Right lobe of liver (tissue), 6 donors: ENCODE measurements around the gene TMEM114. TPM values are rescaled to one million over a fixed set of nuclear protein-coding genes. Genes with fewer than 3 reads are reported as not detected.

Source experiments
- ATAC-seq, 4 donors: fragments of 200-7000 bp; cut with Tn5 transposase; one replicate each; pipeline ENCODE4 v1.9.1; 2020; ENCODE audit warnings: mild to moderate bottlenecking in 4 of 4, moderate library complexity in 4 of 4
- DNase-seq, 3 donors: peaks; one replicate each; pipeline ENCODE4 v3.0.0-alpha.2; 2020
- H3K27ac ChIP-seq, 3 donors: fragments of 200-600 bp; one replicate each; pipeline ENCODE4 v1.8.0; 2022
- H3K27me3 ChIP-seq, 2 donors: fragments of 200-600 bp; one replicate each; pipeline ENCODE4 v1.8.0; 2022
- H3K36me3 ChIP-seq, 4 donors: fragments of 200-600 bp; sonication (generic) in 1 of 4; one replicate each; pipeline versions ENCODE4 v1.5.1 to v1.8.0; 2017 to 2022; ENCODE audit warnings: control low read depth in 1 of 4
- H3K4me1 ChIP-seq, 4 donors: fragments of 200-600 bp; sonication (generic) in 1 of 4; one replicate each; pipeline versions ENCODE4 v1.5.1 to v1.8.0; 2017 to 2022; ENCODE audit warnings: control low read depth in 1 of 4
- H3K4me3 ChIP-seq, 3 donors: fragments of 200-600 bp; one replicate each; pipeline ENCODE4 v1.8.0; 2022
- H3K9me3 ChIP-seq, 4 donors: fragments of 200-600 bp; sonication (generic) in 1 of 4; one replicate each; pipeline versions ENCODE4 v1.5.1 to v1.8.0; 2017 to 2022; ENCODE audit warnings: control low read depth in 1 of 4
- POLR2A ChIP-seq: fragments of 450-650 bp; IDR thresholded peaks from one replicate; pipeline ENCODE4 v1.6.1; 2017; ENCODE audit warnings: antibody characterized with exemption, mild to moderate bottlenecking
- WGBS: methylation state at CpG from one replicate; pipeline ENCODE4 v1.1.6; 2018; ENCODE audit warnings: low coverage, low lambda C conversion rate; ENCODE audit not compliant: insufficient coverage; ENCODE audit errors: missing lambda C conversion rate; 5-methylcytosine and 5-hydroxymethylcytosine counted together
- intact Hi-C, 2 donors: fragments of 100-400 bp; cut with DNase I; formaldehyde crosslinking; loops; one replicate each; pipeline versions ENCODE4 v1.11.2 to v1.14.1; 2022
- total RNA-seq, 6 experiments: library from RNA; depleted of rRNA in 2 of 6; stranded (reverse); fragments of >200 nt in 2 of 6; fragmentation: NEBNext Ultra II Directional in 3 of 6; extraction: Animal tissue kit (Norgen Biotek cat#: 25700) in 3 of 6; gene quantifications; one replicate each; pipeline versions ENCODE4 v1.1.0 to v1.2.4, GENCODE V29; 2016 to 2023
- TF ChIP-seq, protein P1 (sequence below), 4 donors: fragments of 200-600 bp in 3 of 4; fragments of 450-650 bp in 1 of 4; IDR thresholded peaks; one replicate each; pipeline versions ENCODE4 v1.5.1 to v1.8.0; 2016 to 2022; ENCODE audit warnings: antibody characterized with exemption in 4 of 4, mild to moderate bottlenecking in 2 of 4
- donor health status: DM: no; HTN: yes; CAD: no.
- donor health status: DM: no; HTN: no; CAD: no.
- donor health status: DM: no; HTN: no; CAD: no.
- donor health status: DM: no; HTN: yes; CAD: no.
- donor health status: DM: no; HTN: yes; CAD: no.

Gene TMEM114
- total RNA-seq, 6 experiments from 2014 or later: not detected

DNA sequence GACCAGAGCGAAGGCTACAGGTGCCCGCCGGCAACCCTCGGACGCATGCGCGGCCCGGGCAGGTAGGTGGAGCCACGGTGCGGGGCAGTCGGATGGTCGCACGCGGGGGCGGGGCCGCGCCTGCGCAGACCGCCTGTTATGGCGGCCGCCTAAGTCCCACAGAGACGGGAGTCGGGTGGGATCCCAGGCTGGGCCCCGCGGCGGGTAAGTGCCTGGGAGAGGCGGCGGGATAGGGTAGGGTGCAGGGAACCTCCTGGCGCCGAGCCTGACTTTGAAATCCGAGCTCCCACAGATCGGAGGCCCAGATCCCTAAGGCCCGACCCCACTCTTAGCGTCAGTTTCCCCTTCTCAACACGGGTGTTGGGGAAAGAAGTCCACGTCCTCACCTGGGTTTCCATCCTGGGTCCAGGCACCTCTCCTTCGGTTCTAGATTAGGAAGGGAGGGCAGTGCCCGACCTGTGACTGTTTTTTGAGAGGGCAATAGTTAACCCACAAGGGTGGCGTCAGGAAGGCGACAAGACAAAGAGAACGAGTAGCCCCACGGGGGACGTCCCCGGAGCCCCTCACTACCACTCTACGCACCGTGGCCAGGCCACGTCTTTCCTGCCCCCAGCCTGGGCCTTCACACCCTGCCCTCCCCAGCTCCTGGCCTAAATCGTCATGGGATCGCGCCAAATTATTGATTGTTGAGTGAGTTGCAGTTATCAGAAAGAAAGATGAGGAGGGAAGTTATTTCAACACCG lies 31.4 kb upstream of the TMEM114 start, which contains the start of gene METTL22:
Gene METTL22 (plus strand): TSS at position 127 of the 743 bp plus-strand sequence. CDS start 3,968 bp downstream, outside the sequence.
- TF ChIP-seq, protein P1, sequence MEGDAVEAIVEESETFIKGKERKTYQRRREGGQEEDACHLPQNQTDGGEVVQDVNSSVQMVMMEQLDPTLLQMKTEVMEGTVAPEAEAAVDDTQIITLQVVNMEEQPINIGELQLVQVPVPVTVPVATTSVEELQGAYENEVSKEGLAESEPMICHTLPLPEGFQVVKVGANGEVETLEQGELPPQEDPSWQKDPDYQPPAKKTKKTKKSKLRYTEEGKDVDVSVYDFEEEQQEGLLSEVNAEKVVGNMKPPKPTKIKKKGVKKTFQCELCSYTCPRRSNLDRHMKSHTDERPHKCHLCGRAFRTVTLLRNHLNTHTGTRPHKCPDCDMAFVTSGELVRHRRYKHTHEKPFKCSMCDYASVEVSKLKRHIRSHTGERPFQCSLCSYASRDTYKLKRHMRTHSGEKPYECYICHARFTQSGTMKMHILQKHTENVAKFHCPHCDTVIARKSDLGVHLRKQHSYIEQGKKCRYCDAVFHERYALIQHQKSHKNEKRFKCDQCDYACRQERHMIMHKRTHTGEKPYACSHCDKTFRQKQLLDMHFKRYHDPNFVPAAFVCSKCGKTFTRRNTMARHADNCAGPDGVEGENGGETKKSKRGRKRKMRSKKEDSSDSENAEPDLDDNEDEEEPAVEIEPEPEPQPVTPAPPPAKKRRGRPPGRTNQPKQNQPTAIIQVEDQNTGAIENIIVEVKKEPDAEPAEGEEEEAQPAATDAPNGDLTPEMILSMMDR (IDR thresholded peaks at IDR 0.05): no peak
- peak; percentile 80 for TF ChIP-seq POLR2A
- intact Hi-C loops: no loop called here
- no peaks in the 10 kb centered on the region for H3K9me3 ChIP-seq
- H3K27ac ChIP-seq: peak within 1 kb of the TSS; percentile 75 to 83 (median 77)
- H3K4me3 ChIP-seq: peak within 1 kb of the TSS; percentile 77 to 99 (median 84)
- ATAC-seq (peak; percentile 97 to 100 (median 98)), DNase-seq (peak; percentile 93 to 95 (median 93))
- peaks cover 0 to 6% (median 0%) of the 10 kb centered on the region in 4 donors for H3K4me1 ChIP-seq
- no peaks in the 10 kb centered on the region for H3K27me3 ChIP-seq
- peaks cover 0 to 13% (median 2%) of the 10 kb centered on the region in 4 donors for H3K36me3 ChIP-seq
- WGBS: 1% methylated on average over 16 of the region's 51 CpGs

DNA sequence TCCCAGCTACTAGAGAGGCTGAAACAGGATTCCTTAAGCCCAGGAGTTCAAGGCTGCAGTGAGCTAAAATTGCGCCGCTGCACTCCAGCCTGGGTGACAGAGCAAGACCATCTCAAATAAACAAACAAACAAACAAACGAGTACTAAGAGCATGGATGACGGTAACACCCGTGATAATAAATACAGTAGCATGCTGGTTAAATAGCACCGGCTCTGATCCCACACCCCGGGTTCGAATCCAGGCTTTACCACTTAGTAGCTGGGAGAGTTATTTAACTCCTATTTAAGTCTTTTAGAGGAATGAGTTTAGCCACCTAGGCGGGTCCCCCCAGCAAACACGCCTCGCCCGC lies 30.9 kb upstream of the TMEM114 start:
- H3K27ac ChIP-seq: peak overlapping the region; percentile 75 to 83 (median 77)
- no peak for DNase-seq
- H3K4me3 ChIP-seq: peak overlapping the region; percentile 77 to 99 (median 84)
- 18% methylated on average over 10 of the region's 12 CpGs for WGBS
- peaks cover 0 to 9% (median 2%) of the 10 kb centered on the region in 4 donors for H3K36me3 ChIP-seq
- TF ChIP-seq POLR2A: no peak
- TF ChIP-seq, protein P1 (IDR thresholded peaks at IDR 0.05): no peak
- intact Hi-C loops: no loop called here
- no peak for ATAC-seq
- no peaks in the 10 kb centered on the region for H3K27me3 ChIP-seq
- peaks cover 0 to 6% (median 0%) of the 10 kb centered on the region in 4 donors for H3K4me1 ChIP-seq
- H3K9me3 ChIP-seq: no peaks in the 10 kb centered on the region

DNA sequence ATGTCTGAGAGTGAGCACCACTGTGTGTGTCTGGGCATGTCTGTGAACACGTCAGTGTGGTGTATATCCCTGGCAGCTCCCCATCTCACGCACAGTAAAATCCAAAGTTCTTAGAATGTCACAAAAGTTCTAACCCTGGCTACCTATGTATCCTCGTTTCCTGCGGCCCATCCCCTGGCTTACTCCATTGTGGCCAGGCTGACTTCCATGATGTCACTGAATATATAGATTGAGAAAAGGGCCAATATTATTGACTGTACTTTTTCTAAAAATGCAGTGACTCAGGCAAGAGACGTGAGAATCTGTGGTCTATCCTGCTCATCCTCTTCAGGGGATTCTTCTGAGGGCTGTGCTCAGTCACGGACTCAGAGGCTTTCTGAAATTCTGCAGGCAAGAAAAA lies 30.2 kb upstream of the TMEM114 start:
- Histone ChIP-seq H3K4me1 (peaks cover 0 to 6% (median 0%) of the 10 kb centered on the region in 4 donors), H3K36me3 (peaks cover 0 to 3% (median 0%) of the 10 kb centered on the region in 4 donors), H3K4me3 (no peak overlapping the region), H3K27ac (no peak overlapping the region), H3K27me3 (no peaks in the 10 kb centered on the region), H3K9me3 (no peaks in the 10 kb centered on the region)
- DNase-seq (no peak), ATAC-seq (no peak)
- intact Hi-C loops: no loop called here
- 75% methylated on average over 4 of the region's 6 CpGs for WGBS
- TF ChIP-seq, protein P1 (IDR thresholded peaks at IDR 0.05): no peak
- TF ChIP-seq POLR2A: no peak

DNA sequence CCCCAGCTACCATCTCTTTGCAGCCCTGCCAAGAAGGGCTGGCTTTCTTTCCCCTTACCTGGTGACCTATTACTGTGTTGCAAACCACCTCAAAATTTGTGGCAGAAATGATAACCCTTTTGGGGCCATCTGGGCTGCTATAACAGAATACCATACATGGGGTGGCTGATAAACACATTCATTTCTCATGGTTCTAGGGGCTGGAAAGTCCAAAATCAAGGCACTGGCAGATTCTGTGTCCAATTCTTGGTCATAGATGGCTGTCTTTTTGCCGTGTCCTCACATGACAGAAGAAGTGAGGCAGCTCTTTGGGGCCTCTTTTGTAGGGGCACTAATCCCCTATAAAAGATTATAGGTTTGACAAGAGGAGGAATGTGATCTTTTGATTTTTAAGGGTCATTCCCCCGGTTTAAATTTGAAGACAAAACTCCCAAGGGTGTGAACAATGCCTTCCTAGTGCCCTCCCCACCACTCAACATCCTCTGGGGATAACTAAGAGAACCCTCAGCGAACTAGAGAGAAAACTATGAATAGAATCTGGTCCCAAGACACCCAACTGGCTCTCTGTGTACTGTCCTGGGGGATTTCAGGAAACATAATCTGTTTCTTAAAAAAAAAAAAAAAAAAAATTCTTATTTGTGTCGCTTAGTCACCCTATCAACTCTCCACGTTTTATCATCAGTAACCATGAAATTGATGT lies 29.5 kb upstream of the TMEM114 start:
- H3K4me3 ChIP-seq: no peak overlapping the region
- H3K36me3 ChIP-seq: no peaks in the 10 kb centered on the region
- peaks cover 0 to 6% (median 0%) of the 10 kb centered on the region in 4 donors for H3K4me1 ChIP-seq
- H3K9me3 ChIP-seq: no peaks in the 10 kb centered on the region
- DNase-seq: no peak
- TF ChIP-seq POLR2A: no peak
- TF ChIP-seq, protein P1 (IDR thresholded peaks at IDR 0.05): no peak
- ATAC-seq: no peak
- intact Hi-C loops: no loop called here
- H3K27me3 ChIP-seq: no peaks in the 10 kb centered on the region
- whole genome bisulfite sequencing: 70% methylated on average over 5 of the region's 5 CpGs
- H3K27ac ChIP-seq: no peak overlapping the region
